PFSK-1 (cell line): ENCODE data around the gene ULBP2.

Source experiments
- FOXP2 ChIP-seq: optimal IDR thresholded peaks from 2 replicates; pipeline ENCODE3; 2011; ENCODE audit warnings: borderline replicate concordance, control low read depth, inconsistent platforms; ENCODE audit not compliant: insufficient read depth; ENCODE audit errors: extremely low read length, extremely low read depth
- POLR2AphosphoS5 ChIP-seq: IDR thresholded peaks from 2 replicates; pipeline ENCODE4 v1.6.1; 2012; ENCODE audit warnings: low read depth, mild to moderate bottlenecking, control low read depth, low read length, moderate library complexity
- REST ChIP-seq, 2 experiments: IDR thresholded peaks; 2 replicates each; pipeline versions ENCODE4 v1.6.1 to v1.8.0; 2011 to 2012; ENCODE audit warnings: low read depth in 2 of 2, low read length in 2 of 2, control low read depth in 1 of 2, inconsistent platforms in 1 of 2, mild to moderate bottlenecking in 1 of 2, moderate library complexity in 1 of 2; ENCODE audit not compliant: insufficient read depth in 1 of 2
- SIN3A ChIP-seq: IDR thresholded peaks from 2 replicates; pipeline ENCODE4 v1.6.1; 2012; ENCODE audit warnings: mild to moderate bottlenecking, low read length, moderate library complexity, borderline replicate concordance; ENCODE audit not compliant: insufficient read depth
- TAF1 ChIP-seq: IDR thresholded peaks from 2 replicates; pipeline ENCODE4 v1.6.1; 2012; ENCODE audit warnings: low read length, control low read depth, borderline replicate concordance; ENCODE audit not compliant: insufficient read depth

ULBP2 gene

DNA sequence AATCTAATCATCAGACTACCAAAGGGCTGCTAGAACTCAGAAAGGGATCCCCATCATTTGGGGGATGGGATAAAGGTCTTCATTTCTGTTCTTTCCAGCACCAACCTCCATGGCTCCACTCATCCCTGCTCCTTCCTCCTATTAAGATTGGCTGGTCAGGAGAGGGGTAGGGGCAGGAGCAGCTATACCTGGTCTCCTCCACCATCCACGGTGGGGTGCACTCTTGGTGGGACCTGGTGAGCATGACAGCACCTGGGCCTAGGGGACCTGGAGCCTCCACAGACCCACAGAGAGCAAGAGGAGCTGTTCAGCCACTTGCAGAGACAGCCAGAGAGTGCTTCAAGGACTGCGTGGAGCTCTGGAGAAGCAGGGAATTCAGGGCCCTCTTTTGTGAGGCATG is 6.1 kb upstream of the ULBP2 start:
- no peak for TF ChIP-seq POLR2AphosphoS5
- no peak for TF ChIP-seq SIN3A
- TF ChIP-seq REST (IDR thresholded peaks at IDR 0.05; ENCODE audit: insufficient read depth in 1 of 2, low read depth in 2 of 2, low read length in 2 of 2), result no peak

DNA sequence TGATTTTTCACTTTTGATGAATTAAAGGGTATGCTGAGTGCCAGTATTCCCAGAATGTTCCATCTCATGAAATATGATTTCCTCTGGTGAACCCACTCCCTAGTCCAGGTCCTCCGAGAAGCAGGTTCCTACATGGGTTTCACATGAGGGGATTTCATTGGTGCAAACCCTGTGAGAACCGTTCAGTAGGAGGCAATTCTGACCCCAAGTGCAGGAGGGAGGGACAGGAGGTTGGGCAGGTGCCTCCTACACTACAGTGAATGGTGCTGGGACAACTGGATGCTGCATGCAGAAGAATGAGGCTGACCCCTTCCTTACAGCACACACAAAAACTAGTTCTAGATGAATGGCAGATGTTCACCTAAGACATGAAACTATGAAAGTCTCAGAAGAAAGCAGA is 5.1 kb upstream of the ULBP2 start:
- TF ChIP-seq POLR2AphosphoS5 (no peak), FOXP2 (no peak), SIN3A (no peak), TAF1 (no peak), REST (IDR thresholded peaks at IDR 0.05; ENCODE audit: insufficient read depth in 1 of 2, low read depth in 2 of 2, low read length in 2 of 2) (no peak)

DNA sequence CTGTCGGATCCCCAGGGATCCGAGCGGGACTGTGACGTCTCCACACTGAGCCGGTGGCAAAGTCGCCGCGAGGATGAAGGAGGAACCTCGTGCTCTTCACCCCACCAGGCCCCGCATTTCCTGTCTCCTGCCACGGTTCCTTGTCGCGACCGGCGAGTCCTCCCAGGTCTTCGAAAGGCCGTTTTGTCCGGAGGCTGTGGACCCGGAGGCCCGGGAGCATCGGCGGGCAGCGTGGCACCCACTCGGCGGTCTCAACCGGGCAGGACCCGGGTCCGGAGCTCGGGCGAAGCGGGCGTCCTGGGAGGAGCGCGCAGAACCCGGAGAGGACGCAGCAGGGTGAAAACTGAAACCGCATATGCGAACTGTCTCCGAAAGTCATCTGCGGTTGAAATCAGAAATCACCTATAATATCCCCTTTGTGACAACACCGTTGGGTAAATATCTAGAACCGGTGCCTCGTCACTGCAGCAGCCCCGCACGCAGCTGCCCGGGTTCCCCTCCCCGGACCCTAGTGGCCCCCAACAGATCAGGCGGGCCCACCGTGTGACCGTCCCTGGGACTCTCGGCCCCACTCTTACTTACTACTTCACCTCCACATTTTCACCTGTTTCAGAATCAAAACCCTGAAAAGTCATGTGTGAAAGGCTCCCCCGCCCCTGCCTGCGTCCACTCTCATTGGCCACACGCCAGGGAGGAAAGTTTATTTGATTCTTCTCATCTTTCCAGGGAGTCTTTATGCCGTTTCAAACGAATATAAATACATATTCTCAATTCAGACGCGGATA is 3.1 kb upstream of the ULBP2 start:
- TF ChIP-seq REST (IDR thresholded peaks at IDR 0.05; ENCODE audit: insufficient read depth in 1 of 2, low read depth in 2 of 2, low read length in 2 of 2) (no peak), FOXP2 (no peak), TAF1 (no peak), POLR2AphosphoS5 (no peak), SIN3A (no peak)

DNA sequence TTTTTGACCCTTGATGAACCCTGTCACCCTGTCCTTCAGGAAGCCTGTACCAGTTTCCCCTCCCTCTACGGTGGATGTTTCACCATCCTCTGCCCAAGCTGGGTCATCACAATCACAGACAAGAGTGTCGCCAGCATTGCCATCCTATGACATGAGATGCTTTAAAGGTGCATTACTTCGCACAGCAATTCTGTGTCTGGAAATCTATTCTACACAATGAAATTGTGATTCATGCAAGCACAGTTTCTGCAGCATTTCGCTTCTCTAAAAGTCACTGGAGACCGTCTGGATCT is 2.5 kb upstream of the ULBP2 start:
- TF ChIP-seq TAF1, result no peak
- no peak for TF ChIP-seq SIN3A
- TF ChIP-seq POLR2AphosphoS5, result no peak
- no peak for TF ChIP-seq FOXP2
- TF ChIP-seq REST (IDR thresholded peaks at IDR 0.05; ENCODE audit: insufficient read depth in 1 of 2, low read depth in 2 of 2, low read length in 2 of 2), result no peak
